Measurements from ENCODE around the gene PGAP1.
A peak's percentile ranks its signal among the peaks of the same experiment; 100 is the strongest.

PGAP1 gene

DNA sequence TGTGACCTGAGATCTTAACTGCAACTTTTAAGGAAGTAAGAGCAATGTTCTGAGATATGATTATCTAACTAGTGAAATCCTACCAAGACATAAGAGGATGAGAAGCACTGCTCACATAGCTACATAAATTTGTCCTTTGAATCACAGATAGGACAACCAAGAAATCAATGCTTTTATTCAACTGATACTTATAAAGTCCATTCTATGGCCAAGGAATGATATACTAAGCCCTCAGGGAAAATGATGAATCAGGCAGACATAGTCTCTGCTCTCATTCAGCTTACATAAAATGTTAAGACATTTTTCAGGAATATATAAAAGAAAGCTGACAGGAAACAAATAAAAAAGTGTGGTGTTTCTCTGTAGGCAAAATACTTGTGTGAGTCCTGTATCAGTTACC, 39.1 kb downstream of the PGAP1 start:
- DNase-seq: no peak

DNA sequence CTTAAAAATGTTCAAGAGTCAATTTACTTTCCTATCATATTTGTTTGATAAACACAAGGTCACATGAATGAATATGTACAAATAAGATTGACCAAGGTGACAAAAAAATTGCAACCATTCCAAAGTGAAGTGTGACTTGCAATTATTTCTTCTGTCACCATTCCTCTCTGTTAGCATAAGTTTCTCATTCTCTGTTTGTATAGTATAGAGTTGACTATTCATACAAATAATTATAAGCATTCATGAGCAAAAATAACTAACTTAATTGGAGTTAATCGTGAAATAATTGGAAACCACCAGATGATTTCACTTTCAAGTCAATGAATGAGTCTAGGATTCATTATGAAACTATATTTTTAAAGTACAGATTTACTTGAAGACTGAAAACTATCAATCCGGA, 42.1 kb downstream of the PGAP1 start:
- DNase-seq: no peak

DNA sequence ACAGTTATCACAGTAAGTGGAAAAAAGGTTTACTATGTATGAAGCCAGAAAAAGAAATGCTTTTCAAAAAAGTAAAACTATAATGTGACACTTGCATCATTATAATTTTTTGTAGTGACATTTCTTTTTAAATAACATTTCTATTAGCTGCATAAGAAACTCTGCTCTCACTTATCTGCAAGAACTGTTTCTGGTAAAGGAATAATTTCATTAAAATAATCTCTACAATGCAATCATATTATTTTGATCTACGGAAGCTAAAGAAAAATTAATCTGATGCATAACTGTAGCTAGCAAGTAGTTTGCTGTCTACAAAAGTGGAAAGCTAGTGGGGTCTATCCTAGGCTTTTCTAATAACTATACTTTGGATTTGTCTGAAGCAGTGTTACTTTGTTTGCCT, 50.1 kb downstream of the PGAP1 start:
- no peak for DNase-seq

DNA sequence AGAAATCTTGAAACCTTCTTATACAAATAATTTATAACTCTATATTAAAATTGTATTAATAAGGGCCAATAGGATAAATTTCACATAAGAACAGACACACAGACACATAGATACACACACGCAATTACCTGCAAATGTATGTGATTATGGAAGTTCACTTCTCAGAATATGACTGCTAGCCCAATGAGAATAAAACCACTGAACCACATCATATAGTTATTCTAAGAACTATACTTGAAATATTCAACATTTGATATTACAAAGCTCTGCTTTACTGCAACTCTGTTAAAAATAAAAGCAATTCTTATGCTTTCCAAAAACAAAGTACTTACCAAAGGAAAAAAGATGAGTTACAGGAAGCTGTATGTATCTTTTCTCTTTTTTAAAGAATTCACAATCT, 51.1 kb downstream of the PGAP1 start:
- DNase-seq: no peak

DNA sequence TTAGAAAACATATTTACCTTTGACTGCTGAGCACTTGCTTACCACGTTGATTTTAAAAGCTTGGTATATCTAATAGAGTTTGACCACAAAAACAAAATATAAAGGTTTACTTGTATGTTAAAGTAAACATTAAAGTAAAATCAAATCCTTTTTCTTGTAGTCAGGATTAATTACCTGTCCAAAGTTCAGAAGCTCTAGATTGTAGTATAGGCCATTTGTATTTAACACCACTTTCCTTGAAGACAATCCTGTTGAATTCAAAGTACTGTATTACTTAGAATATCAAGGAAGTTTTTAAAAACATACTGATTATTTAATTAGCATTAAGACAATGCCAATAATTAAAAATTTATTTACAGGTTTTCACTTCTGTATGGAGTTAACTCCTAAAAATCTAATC, 53.0 kb downstream of the PGAP1 start:
- no peak for DNase-seq

DNA sequence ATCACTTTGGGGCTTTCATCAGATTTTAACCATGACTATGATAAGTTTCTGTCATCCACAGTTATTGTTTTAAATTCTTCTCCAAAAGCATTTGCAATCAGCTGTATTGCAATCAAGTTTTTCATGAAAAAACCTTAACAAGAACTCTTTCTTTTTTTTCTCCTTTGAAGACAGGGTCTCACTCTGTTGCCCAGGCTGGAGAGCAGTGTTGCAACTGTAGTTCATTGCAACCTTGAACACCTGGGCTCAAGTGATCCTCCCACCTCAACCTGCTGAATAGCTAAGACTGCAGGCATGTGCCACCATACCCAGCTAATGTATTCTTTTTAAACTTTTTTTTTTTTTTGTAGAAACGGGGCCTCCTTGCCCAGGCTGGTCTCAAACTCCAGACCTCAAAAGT, 71.9 kb downstream of the PGAP1 start:
- no peak for DNase-seq

DNA sequence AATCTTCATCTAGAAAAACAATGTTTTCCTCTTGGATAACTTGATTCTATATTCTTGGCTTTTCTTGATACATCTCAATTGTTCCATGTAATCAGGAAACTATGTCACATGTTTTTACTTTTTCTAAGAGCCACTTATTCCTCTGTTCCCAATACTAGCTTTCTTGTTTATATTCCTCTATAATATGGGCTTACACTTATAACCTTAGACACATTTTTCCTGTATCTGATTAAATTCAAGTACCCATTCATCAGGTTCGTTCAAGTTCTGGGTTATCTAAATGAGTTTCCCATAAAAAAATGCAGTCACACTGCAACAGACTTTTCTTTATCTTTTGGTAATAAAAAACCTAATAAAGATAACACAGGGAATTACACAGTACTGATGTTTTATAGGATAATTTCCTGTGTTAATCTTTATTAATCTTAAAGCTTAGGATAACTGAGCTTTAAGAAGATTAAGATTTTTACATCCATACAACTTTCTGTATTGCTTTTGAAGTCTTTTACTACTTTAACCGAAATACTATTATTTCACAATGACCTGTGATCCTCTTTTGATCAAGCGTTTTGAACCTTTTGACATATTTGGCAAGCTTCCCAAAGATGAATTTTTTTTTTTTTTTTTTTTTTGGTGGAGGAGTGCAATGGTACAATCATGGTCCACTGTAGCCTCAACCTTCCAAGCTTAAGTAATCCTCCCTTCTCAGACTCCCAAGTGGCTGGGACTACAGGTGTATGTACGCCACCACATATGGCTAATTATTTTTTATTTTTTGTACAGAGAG, 73.0 kb downstream of the PGAP1 start:
- DNase-seq: no peak

DNA sequence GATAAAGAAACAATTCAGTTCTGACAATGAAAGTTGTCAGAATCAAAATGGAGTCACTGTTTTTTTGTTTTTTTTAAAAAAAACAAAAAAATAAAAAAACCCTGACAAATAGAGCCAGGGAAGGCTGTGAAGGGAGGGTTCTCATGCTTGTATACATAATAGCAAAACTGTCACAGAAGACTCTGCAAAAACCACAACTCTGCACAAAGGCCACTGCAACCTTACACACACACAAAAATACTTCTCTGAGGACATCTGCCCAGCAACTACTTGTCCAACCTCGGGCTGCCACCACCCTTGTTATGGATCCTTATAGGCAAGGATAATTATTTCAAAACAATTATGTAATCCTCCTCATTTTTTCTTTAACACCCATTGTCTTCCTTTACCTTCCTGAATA, 75.4 kb downstream of the PGAP1 start:
- no peak for DNase-seq

DNA sequence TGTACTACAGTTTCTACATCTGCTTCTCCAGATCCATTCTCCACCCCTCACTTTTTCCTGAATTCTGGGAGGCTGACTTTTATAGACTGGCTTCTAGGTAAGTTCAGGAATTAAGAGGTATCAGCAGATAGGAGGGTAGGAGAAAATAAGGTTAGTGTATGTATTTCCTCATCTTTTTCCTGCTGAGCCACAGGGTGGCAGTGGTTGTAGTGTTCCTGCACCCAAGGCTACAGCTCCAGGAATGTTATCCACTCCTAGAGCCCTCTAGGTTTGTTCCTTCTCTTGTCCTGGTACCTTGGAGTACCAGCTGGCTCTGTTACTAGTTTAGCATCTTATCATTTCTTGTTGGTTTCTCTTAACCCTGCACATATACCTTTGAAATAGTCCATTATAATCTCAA, 76.6 kb downstream of the PGAP1 start:
- DNase-seq: peak; percentile 18

DNA sequence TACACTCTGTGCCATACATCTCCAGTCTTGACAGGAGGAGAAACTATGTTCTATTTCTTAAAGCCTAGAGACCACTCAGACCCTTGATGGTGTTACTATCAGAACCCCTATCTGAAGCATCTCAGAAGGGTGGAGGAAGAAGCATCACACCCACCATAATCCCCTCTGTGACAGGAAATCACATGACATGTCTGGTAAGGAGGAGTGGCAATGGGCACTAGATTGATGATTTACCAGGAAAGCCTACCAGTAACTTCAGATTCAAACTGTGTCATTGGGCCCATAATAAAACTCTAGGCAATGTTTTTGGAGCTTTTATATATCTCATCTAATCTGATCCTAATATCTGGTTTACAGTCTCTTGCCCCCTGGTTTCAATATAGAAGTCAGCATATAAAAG, 80.2 kb downstream of the PGAP1 start:
- DNase-seq: no peak

DNA sequence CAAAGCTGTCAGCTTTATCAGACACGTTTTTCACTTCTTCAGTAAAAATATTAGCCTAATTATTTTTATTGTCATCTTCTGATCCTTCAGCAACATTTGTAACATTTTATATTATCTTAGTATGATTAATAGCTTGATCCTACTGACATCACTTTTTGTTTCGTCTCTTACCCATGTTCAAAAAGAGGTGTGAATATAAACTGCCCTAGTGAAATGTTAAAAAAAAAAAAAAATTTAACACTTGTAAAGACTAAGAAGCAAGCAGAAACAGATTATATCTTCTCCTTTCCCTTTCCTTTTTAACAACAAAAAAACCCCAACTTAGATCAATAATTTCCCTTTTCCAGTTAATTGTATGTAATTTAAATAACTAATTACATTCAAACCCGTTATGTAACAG, 81.1 kb downstream of the PGAP1 start:
- DNase-seq: no peak

DNA sequence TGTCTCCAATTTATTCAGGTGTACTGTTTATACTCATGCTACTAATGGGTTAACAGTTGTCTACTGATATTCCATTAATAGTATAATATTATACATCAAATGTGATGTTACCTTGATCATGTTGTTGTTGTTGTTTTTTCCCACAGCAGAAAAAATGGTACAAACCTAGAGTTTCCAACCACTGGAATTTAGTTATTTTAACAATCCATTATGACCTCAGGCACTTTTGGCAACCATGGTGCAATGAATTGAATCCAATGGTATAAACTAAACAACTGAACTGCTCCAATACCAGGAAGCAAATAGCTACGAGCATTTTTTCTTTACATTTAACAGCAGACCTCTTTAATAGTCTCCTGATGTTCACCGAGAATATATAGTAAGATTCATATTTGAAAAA, 86.3 kb downstream of the PGAP1 start:
- no peak for DNase-seq

DNA sequence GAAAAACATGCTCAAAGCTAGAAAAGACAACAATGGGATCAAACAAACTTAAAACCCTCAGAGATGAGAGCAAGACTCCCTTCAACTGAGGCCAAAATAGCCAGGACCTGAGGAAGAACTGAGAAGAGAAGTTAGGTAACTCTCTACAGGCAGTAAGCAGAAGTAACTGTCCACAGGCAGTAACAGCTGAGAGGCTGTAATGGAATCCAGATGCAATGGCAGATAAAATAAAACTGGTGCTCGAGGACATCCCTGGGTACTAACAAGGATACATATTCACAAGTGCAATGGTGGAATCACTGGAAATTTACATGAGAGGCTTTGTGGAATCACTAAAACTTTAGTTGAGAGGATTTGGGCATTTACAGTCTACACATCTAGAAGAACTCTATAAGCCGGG, 86.9 kb downstream of the PGAP1 start:
- no peak for DNase-seq

DNA sequence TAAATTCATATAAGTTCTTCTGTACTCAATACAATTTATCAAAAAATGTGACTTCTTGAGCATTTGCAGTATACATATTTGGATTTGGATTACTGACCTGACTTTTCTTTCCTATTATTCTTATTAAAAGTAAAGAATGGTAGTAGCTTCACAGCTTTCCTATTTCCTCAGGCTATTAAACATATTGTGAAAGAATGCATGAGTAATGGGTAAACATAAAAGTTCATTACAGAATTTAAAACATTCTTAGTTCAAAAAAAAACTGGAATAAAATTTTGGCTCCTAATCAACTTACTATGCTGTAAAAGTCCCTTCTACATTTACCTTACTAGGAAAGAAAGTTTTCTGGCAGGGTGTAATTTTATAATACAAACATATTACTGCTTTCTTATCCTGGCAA, 90.1 kb downstream of the PGAP1 start:
- DNase-seq: peak; percentile 4

DNA sequence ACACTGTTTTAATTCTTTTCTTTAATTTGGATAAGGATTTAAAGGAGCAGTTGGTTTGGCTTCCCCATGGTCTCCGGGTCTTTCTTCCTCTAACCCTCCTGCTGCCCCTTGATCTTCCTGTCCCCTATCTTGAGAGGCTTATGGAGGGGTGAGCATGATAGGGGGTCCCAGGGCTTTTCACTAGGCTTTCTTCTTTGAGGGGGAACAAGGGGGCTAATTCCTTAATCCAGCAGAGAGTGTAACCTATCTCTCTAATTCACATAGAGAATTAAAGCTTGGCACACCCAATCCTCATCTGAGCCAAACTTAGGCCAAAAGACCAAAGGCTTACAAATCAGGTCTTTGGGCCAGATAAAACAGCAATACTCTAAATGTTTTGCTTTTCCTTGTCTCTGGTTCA, 95.8 kb downstream of the PGAP1 start:
- no peak for DNase-seq

DNA sequence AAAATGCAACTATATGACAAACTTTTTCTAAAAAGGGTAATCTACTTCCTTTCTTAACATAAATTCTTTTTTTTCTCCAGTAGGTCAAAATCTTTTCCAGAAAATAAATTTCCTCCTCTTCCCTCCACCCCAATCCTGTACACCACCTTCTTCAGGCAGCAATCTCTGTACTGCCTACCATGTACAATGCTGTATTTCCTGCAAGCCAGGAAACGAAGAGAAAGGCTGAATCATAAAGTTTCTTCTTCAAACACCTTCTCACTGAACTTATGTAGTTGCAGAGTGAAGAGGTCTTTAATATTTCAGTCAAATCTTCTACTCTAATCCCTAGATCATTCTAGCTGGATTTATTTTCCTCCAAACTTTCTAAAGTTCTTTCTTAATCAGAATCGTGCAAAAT, 99.2 kb downstream of the PGAP1 start:
- DNase-seq: no peak

DNA sequence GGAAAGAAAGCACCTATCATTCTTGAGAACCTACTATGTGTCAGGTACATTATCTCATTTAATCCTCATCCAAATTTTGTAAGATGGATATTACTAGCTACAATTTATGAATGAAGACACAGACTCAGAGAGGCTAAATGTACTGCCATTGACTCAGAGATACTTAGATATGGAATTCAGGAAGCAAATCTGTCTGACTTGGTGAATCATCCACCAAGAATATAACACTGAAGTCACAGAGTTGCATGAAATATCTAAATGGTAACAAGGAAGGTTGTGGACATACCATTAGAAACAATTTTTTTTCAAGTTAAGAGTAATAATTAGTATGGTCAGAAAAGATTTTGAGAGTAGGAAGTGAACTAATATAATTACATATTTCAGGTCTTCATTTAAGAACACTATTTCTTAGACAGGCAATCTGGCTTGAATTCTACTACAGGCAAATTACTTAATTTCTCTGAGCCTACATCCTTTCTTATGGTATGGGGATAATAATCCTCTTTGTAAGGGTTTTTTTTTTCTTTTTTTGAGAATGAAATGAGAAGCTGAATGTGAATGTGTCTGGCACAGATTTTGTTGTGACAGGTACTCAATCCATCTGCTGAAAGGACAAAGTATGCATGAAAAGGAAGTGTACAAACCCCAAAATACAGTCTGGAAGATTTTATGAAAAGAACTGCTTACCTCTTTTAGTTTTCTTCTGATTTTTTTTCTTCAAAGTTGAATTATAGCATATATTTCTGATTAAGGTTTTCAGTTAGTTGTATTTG, 102.6 kb downstream of the PGAP1 start:
- peak; percentile 82 for DNase-seq

DNA sequence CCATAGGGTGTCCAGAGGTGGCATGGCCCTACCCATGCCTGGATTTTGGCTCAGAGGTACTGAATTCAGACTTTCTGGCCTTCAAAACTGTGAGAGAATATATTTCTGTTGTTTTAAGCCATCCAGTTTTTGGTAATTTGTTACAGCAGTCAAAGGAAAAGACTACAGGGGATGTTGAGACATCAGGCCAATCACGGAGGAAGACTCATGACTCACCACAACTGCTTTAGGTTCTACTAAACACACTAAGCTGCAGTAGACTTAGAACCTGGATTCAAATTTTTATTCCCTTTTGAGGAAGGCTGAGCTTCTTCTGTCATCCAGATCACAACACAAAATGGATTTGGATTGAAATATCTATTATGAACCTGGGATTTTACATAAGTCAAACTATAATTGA, 105.3 kb downstream of the PGAP1 start:
- DNase-seq: peak; percentile 15

DNA sequence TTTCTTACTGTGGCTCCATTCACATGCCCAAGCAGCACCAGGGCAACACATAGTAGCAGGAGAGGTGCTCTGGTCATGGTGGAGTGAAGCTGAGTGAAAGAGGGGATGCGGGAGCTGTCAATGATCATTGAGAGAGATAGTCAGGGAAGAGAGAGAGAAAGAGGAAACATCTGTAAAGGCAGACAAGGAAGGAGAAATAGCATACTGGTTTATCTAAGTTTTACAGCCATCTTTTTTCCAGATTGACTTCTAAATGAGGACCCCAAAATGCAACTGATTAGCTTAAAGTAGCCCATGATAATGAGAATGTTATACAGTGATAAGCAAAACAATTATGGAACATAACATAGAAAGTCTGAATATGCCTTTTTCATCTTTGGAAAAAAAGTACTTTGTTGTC, 117.2 kb downstream of the PGAP1 start, which contains the start of gene C2orf66:
Gene C2orf66, minus strand, starts transcription at position 96 of the 400 bp plus-strand sequence. Its CDS starts 19 bp downstream, at position 77.
- no peak for DNase-seq

DNA sequence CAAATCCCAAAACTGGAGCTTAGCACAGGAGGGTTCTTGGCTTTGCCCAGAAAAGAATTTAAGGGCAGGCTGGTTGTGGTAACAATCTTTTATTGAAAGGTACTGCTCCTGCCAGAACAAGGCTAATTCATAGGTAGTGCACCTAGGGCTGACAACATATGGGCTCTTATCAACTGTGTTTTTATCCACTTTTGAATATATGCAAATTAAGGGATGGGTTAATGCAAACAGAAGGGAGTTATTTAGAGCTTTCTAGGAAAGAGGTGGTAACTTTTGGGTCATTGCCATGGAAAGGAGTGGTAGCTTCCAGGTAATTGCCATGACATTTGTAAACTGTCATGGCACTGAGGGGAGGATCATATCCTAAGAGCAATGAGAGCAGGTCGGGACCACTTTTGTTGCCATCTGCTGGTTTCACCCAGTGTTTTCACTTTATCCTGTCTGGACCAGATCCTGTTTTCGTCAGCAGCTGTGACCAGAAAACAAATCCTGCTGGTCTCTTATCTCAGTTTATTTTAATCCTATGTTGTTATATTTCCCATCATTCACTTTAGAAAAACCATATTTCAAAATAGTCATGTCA, 118.3 kb downstream of the PGAP1 start:
- DNase-seq: no peak

DNA sequence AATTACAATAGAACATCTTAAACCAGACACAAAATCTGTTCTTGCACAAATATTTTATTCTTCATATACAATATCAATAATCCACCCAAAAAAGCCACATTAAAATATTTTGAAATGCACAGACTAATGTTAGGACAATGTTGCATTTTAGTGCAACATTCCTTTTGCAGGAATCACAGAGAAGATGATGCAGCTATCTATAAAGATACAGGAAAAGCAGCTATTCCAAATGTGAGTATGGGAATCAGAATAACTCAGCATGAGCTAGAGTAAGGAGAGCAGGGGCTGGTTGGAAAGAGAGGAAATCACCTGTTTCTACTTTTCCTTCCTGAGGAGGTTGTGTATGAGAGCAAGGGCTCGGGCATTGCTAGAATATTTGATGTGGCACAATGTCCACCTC, 122.1 kb downstream of the PGAP1 start:
- DNase-seq: peak; percentile 17

DNA sequence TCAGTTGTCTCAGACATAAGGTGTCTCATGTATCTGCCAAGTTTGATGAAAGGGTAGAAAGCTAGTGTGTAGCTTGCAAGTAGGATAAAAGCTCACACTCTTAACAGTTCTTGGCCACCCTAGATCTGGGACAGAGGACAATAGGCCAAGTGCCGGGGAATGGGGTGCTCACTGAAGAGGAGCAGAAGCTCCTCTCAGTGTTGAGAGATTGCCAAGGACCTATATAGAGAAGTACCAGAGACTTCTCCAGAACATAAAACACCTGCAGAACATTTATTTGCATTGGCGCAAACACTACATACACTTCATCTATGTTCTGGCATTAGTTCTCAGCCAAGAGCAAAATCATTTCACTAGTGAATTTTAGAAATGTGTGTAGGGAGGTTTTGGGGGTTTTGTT, 124.1 kb downstream of the PGAP1 start:
- no peak for DNase-seq

DNA sequence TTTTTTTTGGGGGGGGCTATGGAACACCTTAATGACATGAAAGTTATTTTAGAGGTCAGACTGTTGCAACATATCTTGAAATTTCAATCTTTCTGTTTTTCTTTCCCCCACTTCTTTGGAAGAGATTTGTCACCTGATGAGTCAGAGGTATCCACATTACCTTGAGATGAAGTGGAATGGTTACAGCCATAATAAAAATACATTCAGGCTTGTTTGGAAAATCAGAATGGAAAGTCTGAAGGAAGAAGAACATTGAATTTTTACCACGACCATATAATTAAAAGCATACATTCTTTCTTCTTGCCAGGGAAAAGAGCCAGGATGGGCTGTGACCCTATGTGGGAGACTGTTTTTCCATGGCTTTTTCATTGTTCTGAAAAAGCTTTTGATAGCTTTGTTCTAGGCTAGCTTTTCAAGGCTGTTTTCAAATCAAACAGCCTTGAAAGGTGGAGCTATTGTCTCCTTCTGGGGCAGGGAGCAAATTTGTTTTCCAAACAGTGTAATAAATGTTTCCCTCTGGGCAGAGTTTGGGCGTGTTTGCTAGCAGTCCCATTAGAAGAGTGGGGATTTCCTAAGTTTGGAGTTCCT, 124.7 kb downstream of the PGAP1 start:
- DNase-seq: peak; percentile 55

Measured in fibroblast of skin of abdomen (primary cell).